ENCODE results near the gene FBXO30.

Gene FBXO30

GRCh38 chr6:145749632-145750031 is 65.0 kb downstream of the FBXO30 start:
- DNase-seq (ENCODE audit: low spot score) = no peak

GRCh38 chr6:145745861-145746260 is 68.7 kb downstream of the FBXO30 start:
- no peak for DNase-seq (ENCODE audit: low spot score)

- no peak for DNase-seq (ENCODE audit: low spot score)
Observed at GRCh38 chr6:145744619-145745018, 70.0 kb downstream of the FBXO30 start.

Measured in iPS-NIHi11 (cell line).